Esophagus (tissue), 2 donors: ENCODE measurements around the gene RPL19. TPM values are rescaled to one million over a fixed set of nuclear protein-coding genes. Genes with fewer than 3 reads are reported as not detected.

Experiments used
- H3K27ac ChIP-seq, 2 donors: one replicate each; pipeline ENCODE4 v1.5.1; 2013; ENCODE audit warnings: low read depth in 2 of 2, mild to moderate bottlenecking in 2 of 2, inconsistent platforms in 1 of 2, low read length in 1 of 2, moderate library complexity in 1 of 2
- H3K27me3 ChIP-seq, 2 donors: one replicate each; pipeline ENCODE4 v1.6.1; 2013; ENCODE audit warnings: low read length in 2 of 2, control low read depth in 1 of 2, mild to moderate bottlenecking in 1 of 2; ENCODE audit not compliant: insufficient read depth in 2 of 2, control insufficient read depth in 1 of 2
- H3K36me3 ChIP-seq, 2 donors: one replicate each; pipeline ENCODE4 v1.6.1; 2013; ENCODE audit warnings: low read length in 1 of 2; ENCODE audit not compliant: control insufficient read depth in 2 of 2, insufficient read depth in 2 of 2
- H3K4me1 ChIP-seq, 2 donors: one replicate each; pipeline ENCODE4 v1.6.1; 2013; ENCODE audit warnings: low read length in 1 of 2; ENCODE audit not compliant: control insufficient read depth in 2 of 2, insufficient read depth in 2 of 2
- H3K4me3 ChIP-seq, 2 donors: one replicate each; pipeline ENCODE4 v1.5.1; 2013; ENCODE audit warnings: low read length in 2 of 2, mild to moderate bottlenecking in 2 of 2, low read depth in 1 of 2, moderate library complexity in 1 of 2
- H3K9me3 ChIP-seq, 2 donors: one replicate each; pipeline ENCODE4 v1.6.1; 2013; ENCODE audit warnings: mild to moderate bottlenecking in 2 of 2, low read depth in 1 of 2, low read length in 1 of 2, moderate library complexity in 1 of 2; ENCODE audit not compliant: control insufficient read depth in 2 of 2, insufficient read depth in 1 of 2
- WGBS, 2 donors: extraction: QIAGEN DNeasy Blood & Tissue Kit; methylation state at CpG; one replicate each; pipeline ENCODE4 v1.1.7; 2013; 5-methylcytosine and 5-hydroxymethylcytosine counted together
- polyA plus RNA-seq, 2 donors: library from polyadenylated mRNA; stranded (reverse); fragments of 200-250 nt; gene quantifications; one replicate each; pipeline ENCODE4 v1.2.3, GENCODE V29; 2013
- donor health status: healthy with polysubstance abuse.
- donor health status: Bipolar disorder and iron deficiency.

The RPL19 gene
- polyA plus RNA-seq, 2 donors = 2,441 to 3,049 TPM

GRCh38 chr17:39183045-39183444 is 17.0 kb upstream of the RPL19 start:
- H3K27ac ChIP-seq = no peak overlapping the region
- no peak overlapping the region for H3K4me3 ChIP-seq
- WGBS, 2 donors = 92 to 94% methylated on average over 5 of the region's 5 CpGs
- H3K36me3 ChIP-seq = peaks cover 0 to 12% of the 10 kb centered on the region in 2 donors
- no peaks in the 10 kb centered on the region for H3K4me1 ChIP-seq
- H3K9me3 ChIP-seq = no peaks in the 10 kb centered on the region
- H3K27me3 ChIP-seq = no peaks in the 10 kb centered on the region

GRCh38 chr17:39183720-39184119 is 16.4 kb upstream of the RPL19 start:
- WGBS, 2 donors = 85 to 91% methylated on average over 10 of the region's 10 CpGs
- Histone ChIP-seq H3K4me1 (no peaks in the 10 kb centered on the region), H3K27ac (no peak overlapping the region), H3K4me3 (no peak overlapping the region), H3K27me3 (no peaks in the 10 kb centered on the region), H3K9me3 (no peaks in the 10 kb centered on the region), H3K36me3 (peaks cover 0 to 12% of the 10 kb centered on the region in 2 donors)

GRCh38 chr17:39186481-39187002 is 13.5 kb upstream of the RPL19 start:
- WGBS, 2 donors = 75 to 80% methylated on average over 15 of the region's 15 CpGs

DNA sequence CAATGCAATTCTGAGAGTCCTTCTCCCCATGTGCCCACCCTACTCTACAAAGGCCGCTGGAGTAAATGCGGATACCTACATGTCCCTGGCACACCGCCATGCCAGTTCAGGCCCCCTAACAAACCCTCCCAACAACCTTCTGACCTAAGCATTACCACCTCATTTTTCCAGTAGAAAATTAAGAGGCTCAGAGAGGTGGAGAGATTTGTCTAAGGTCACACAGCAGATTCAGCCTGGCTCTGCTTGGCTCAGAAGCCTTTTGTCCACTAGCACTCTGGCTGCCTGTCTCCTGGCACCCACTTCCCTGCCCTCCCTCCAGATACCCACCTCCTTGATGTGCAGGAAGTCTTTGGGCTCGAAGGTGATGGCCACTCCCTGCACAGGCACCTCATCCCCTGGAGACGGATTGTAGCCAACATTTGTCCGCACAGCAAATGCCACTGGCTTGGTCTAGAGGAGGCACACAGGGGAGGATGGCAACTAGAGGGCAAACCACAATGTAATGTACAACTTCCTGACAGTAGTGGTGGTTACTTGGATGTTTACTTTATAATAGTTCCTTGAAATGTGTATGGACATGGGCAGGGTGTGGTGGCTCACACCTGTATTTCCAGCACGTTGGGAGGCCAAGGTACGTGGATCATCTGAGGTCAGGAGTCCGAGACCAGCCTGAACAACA is 12.8 kb upstream of the RPL19 start:
- Histone ChIP-seq H3K9me3 (no peaks in the 10 kb centered on the region), H3K4me1 (peaks cover 0 to 3% of the 10 kb centered on the region in 2 donors), H3K27ac (no peak overlapping the region), H3K36me3 (peaks cover 0 to 19% of the 10 kb centered on the region in 2 donors), H3K4me3 (no peak overlapping the region), H3K27me3 (no peaks in the 10 kb centered on the region)
- WGBS, 2 donors = 90 to 93% methylated on average over 9 of the region's 9 CpGs

More at GRCh38 chr17:39186481-39187002, 13.5 kb upstream of the RPL19 start:
- Histone ChIP-seq H3K9me3 (no peaks in the 10 kb centered on the region), H3K4me1 (no peaks in the 10 kb centered on the region), H3K4me3 (no peak overlapping the region), H3K36me3 (peaks cover 0 to 12% of the 10 kb centered on the region in 2 donors), H3K27me3 (no peaks in the 10 kb centered on the region), H3K27ac (no peak overlapping the region)

DNA sequence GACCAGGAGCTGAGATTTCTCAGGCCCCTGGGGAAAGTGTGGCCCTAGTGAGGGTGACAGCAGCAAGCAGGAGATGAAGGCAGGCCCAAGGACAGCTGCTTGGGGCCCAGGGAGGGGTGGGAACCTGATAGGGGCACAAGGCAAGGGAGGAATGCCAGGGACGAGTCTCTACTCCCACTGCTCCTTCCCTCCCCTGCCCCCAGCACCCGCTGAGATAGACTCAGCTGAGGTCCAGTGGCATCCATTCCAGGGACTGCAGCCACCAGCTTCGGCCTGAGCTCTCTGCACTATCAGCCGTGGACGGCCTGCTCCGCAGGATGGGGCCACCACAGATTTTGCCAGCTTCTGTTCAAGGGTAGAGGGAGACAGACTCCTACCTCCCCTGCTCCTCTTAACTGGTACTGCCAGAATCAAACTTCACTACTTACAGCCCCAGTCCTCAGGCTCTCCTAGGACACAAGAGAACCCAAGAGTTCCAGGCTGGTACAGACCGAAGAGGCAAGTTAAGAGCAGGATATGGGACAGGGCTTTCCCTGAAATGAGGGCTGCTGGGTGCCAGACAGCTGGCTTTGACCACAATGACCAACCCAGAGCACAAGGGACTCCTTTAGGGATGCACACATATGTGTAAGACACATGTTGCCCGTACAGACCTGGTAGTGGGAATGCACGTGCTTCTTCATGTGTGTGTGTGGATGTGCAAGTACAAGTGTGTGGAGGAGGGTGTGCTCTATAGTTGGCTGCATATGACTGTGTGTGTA is 8.2 kb upstream of the RPL19 start:
- Histone ChIP-seq H3K4me3 (no peak overlapping the region), H3K36me3 (peaks cover 4 to 17% of the 10 kb centered on the region in 2 donors), H3K27ac (no peak overlapping the region), H3K4me1 (peaks cover 4 to 17% of the 10 kb centered on the region in 2 donors), H3K27me3 (no peaks in the 10 kb centered on the region), H3K9me3 (no peaks in the 10 kb centered on the region)
- 94 to 95% methylated on average over 9 of the region's 9 CpGs for WGBS, 2 donors

GRCh38 chr17:39192901-39193300 is 7.2 kb upstream of the RPL19 start:
- Histone ChIP-seq H3K27me3 (no peaks in the 10 kb centered on the region), H3K4me3 (no peak overlapping the region), H3K36me3 (peaks cover 4 to 13% of the 10 kb centered on the region in 2 donors), H3K4me1 (peaks cover 4 to 17% of the 10 kb centered on the region in 2 donors), H3K9me3 (no peaks in the 10 kb centered on the region), H3K27ac (no peak overlapping the region)
- WGBS, 2 donors = 94 to 95% methylated on average over 15 to 16 of the region's 16 CpGs

DNA sequence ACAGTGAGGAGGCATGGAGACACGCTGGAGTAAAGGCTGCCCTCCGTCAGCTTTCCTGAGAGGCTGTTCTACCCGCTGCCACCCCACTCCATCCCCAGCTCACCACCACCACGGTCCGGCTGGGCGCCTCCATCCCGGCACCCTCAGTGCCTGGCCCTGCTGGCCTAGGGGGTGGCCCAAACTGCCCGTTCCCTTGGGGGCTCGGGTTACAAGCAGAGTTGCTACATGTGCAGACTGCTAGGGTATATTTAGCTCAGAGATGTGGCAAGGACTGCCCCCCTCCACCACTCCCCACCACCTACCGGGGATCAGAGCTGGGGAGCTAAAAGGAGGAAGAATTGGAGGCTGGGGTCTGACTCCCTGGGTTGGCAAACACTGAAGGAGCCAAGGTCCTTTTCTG is 6.7 kb upstream of the RPL19 start:
- no peaks in the 10 kb centered on the region for H3K9me3 ChIP-seq
- peaks cover 4 to 17% of the 10 kb centered on the region in 2 donors for H3K4me1 ChIP-seq
- no peak overlapping the region for H3K27ac ChIP-seq
- H3K36me3 ChIP-seq = peaks cover 4 to 13% of the 10 kb centered on the region in 2 donors
- 83 to 84% methylated on average over 10 of the region's 10 CpGs for WGBS, 2 donors
- H3K27me3 ChIP-seq = no peaks in the 10 kb centered on the region
- H3K4me3 ChIP-seq = no peak overlapping the region

DNA sequence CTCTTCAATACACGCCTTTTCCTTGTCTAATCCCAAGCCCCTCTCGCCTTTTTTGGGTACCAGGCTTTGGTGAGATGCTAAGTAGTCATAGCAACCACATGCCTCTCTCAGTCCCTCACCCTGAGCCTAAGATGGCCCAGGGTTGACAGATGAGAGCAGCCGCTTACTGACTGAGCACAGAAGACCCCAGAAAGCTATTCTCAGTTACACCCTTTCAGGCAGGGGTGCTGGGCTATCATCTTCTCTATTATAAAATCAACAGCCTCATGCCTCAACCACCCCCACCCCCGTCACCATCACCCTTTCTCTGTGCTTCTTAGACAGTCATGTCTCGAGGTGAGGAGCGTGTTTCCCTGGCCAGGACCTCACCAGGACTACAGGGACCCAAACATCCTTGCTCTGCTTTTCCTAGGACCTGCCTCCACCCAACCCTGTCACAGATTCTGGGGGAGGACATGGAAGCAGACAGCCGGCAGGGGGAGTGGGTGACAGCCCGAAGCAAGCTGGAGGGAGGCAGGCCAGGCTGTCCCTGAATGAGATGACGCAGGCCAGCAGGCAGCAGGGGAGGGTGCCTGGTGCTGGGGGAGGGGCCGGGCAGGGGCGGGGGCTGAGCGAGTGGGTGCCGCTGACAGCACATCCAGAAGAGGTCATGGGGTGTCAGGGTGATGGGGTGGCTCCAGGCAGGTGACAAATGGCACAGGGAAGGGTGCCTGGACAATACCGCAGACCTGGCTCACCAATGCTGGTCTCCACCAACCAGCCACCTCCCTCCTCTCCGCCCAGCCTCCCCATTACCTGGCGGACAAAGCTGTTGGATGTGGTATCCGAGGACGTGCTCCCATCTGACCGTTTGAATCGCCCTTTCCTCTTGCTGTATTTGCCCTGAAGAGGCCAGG is 5.7 kb upstream of the RPL19 start:
- H3K9me3 ChIP-seq = no peaks in the 10 kb centered on the region
- H3K4me3 ChIP-seq = no peak overlapping the region
- H3K36me3 ChIP-seq = peaks cover 4 to 13% of the 10 kb centered on the region in 2 donors
- H3K27ac ChIP-seq = peak overlapping the region in 1 of 2 donors; percentile 6
- WGBS, 2 donors = 65 to 76% methylated on average over 18 to 20 of the region's 20 CpGs
- H3K27me3 ChIP-seq = no peaks in the 10 kb centered on the region
- H3K4me1 ChIP-seq = peaks cover 4 to 17% of the 10 kb centered on the region in 2 donors

GRCh38 chr17:39194985-39195524 is 5.0 kb upstream of the RPL19 start:
- H3K36me3 ChIP-seq = peaks cover 4 to 13% of the 10 kb centered on the region in 2 donors
- H3K27me3 ChIP-seq = no peaks in the 10 kb centered on the region
- peak overlapping the region in 1 of 2 donors; percentile 6 for H3K27ac ChIP-seq
- H3K4me3 ChIP-seq = no peak overlapping the region
- no peaks in the 10 kb centered on the region for H3K9me3 ChIP-seq
- 70 to 73% methylated on average over 10 of the region's 10 CpGs for WGBS, 2 donors
- peaks cover 4 to 17% of the 10 kb centered on the region in 2 donors for H3K4me1 ChIP-seq
